Islet of Langerhans (tissue), 1 donor: ENCODE data around the gene COL5A1.
"Not testable (repeated sequence)": the region's sequence is repeated elsewhere in the genome, so short reads cannot be mapped to it uniquely, and the experiment has no call there.

Source experiments
- FAIRE-seq: peaks from one replicate; lab custom pipeline; 2011; peaks lifted over from hg19 to GRCh38; lab: Jason Lieb, UNC

COL5A1 gene

GRCh38 chr9:134658378-134658955 is 16.9 kb downstream of the COL5A1 start:
- FAIRE-seq, result no peak

DNA sequence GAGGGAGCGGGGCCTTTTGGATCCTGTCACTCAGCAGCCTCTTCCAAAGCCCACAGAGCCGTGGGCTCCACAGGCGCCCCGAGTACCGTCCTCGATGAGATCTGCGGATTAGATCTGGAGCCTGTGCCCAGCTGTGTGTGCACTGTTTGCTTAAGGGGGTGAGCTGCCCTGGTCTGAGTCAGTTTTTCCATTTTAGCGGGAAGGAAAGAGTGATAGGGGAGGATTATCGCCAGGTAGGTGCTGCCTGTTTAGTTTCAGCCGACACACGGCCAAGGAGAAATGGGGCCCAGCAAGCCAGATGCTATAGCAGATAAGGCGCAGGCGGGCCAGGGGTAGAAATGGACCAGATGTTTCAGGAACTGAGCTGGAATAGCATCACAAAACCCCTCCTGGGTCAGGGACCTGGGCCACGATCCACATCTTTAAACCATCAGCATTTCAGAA is 18.1 kb downstream of the COL5A1 start:
- no peak for FAIRE-seq

GRCh38 chr9:134660407-134660806 is 18.8 kb downstream of the COL5A1 start:
- FAIRE-seq, result no peak

DNA sequence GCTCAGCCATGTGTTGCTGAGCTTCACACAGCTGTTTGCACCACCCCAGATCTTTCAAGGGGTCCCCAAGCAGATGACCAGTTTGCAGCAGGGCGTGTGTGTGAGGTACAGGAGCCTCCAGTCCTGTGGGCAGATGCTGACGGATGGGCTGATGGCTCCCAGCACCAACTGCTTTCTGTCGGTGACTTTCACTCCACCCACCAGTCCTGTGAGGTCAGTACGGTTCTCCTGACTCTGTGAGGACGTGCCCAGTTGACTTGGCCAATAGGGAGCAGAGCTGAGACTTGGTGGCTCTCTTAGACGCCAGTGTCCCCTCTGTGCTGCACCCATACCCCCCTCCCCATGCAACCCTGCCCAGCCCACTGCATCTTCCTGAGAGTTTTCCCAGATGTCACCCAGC is 19.7 kb downstream of the COL5A1 start:
- FAIRE-seq, result no peak

GRCh38 chr9:134661791-134662142 is 20.2 kb downstream of the COL5A1 start:
- FAIRE-seq, result no peak

- FAIRE-seq, result no peak
These were observed 20.7 kb downstream of the COL5A1 start for GRCh38 chr9:134662143-134662876.

- FAIRE-seq, result no peak
These were observed 21.5 kb downstream of the COL5A1 start for GRCh38 chr9:134663084-134663483.

- no peak for FAIRE-seq
These were observed 22.3 kb downstream of the COL5A1 start for GRCh38 chr9:134663753-134664415.

DNA sequence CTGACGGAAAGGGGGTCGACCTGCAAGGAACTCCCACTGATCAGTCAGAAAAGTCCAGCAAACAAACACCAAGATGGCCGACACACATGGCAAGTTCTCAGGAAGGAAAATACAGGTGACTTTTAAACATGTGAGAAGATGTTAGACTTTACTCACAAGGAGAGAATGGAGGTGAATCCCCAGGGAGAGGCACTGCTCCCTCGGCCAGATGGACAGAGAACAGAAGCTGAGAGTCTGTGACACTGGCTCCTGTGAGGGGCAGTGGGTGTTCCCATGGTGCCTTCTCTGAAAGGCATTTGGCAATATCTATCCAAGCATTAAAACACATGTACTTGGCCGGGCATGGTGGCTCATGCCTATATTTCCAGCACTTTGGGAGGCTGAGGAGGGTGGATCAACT is 22.8 kb downstream of the COL5A1 start:
- no peak for FAIRE-seq

GRCh38 chr9:134666208-134666607 is 24.6 kb downstream of the COL5A1 start:
- no peak for FAIRE-seq

DNA sequence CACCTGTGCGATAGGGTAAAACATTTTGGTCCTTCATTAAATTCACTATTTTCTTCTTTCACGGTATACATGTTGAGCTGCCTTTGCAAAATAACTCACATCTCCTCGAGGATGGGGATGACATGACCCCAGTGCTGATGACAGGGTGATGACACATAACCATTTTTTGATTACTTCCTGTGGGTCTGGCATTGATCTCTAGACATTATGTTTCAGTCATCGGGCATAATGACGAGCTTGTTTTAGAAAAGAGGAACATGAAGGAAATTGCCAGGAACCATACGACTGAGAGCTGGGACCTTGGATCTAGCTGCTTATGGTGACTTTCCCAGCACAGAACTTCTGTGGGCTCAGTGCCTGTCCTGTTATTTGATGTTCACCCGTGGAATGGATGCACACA is 25.2 kb downstream of the COL5A1 start:
- no peak for FAIRE-seq

DNA sequence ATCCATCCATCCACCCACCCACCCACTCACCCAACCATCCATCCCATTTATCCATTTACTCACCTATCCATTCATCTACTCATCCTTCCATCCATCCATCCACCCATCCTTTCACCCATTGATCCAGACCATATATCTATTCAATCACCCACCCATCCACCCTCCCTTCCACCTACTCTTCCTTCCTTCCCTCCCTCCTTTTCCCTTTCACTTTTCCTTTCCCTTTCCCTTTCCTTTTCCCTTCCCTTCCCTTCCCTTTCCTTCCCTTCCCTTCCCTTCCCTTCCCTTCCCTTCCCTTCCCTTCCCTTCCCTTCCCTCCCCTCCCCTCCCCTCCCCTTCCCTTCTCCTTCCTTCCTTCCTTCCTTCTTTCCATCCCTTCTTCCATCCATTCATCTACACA is 27.4 kb downstream of the COL5A1 start:
- not testable (repeated sequence) for FAIRE-seq

- no peak for FAIRE-seq
These were observed 27.9 kb downstream of the COL5A1 start for GRCh38 chr9:134669399-134669955.

DNA sequence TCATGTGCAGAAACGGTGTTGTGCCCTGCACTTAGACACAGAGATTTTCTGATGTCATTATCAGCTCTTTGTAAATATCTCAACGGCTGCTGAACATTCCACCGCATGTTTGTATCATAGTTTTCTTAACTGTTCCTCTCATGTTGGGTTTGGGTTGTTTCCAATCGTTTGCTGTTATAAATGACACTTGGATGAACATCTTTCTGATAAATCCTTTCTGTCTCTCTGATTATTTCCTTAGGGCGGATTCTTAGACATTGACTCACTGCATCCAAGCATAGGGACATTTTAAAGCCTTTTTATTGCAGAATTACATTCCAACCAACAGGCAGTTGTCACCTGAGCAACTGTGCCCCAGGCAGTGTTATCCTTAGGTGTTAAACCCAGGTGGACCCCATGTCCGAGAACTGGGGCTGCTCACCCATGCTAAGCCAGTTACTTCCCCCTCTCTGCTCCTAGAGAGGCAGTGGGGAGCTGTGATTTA is 28.5 kb downstream of the COL5A1 start:
- FAIRE-seq, result no peak

GRCh38 chr9:134670851-134671281 is 29.3 kb downstream of the COL5A1 start:
- no peak for FAIRE-seq

GRCh38 chr9:134671341-134672113 is 29.9 kb downstream of the COL5A1 start:
- no peak for FAIRE-seq

DNA sequence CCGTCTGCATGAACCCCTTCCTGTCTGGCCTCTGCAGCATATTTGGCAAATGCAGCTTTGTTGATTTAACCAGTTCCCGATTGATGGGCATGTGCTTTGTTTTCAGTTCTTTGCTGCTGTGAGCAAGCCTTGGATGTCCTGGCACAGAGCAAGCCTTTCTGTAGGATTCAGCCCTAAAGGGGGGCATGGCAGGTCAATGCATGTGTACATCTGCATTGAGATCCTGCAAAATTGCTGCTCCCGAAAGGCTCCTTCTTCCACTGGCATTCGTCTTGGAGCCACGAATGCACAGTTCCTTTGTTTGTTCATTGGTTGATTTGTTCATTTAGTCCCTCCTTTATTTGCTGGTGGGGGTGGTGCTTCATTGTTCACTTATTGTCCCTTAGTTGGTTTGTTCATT is 34.8 kb downstream of the COL5A1 start:
- FAIRE-seq, result no peak

GRCh38 chr9:134676886-134677285 is 35.3 kb downstream of the COL5A1 start:
- no peak for FAIRE-seq

GRCh38 chr9:134677743-134678142 is 36.1 kb downstream of the COL5A1 start:
- no peak for FAIRE-seq

DNA sequence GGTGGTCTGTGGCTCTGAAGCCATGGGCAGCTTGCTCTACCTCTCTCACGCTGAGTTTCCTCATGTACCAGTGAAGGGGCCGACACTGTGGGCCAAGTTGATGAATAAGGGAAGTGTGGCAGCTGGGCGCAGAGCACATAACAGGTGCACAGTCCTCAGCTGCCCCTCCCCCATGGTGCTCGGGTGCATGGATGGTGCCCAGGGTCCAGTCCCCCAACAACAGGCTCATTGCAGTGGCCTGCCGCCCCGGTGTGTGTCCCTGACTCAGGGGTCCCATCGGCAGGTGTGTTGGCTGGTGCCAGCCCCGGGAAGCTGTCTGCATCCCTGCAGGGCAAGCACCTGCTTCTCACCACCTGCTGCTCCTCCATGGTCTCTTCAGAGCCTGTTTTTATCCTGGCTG is 36.6 kb downstream of the COL5A1 start:
- no peak for FAIRE-seq

DNA sequence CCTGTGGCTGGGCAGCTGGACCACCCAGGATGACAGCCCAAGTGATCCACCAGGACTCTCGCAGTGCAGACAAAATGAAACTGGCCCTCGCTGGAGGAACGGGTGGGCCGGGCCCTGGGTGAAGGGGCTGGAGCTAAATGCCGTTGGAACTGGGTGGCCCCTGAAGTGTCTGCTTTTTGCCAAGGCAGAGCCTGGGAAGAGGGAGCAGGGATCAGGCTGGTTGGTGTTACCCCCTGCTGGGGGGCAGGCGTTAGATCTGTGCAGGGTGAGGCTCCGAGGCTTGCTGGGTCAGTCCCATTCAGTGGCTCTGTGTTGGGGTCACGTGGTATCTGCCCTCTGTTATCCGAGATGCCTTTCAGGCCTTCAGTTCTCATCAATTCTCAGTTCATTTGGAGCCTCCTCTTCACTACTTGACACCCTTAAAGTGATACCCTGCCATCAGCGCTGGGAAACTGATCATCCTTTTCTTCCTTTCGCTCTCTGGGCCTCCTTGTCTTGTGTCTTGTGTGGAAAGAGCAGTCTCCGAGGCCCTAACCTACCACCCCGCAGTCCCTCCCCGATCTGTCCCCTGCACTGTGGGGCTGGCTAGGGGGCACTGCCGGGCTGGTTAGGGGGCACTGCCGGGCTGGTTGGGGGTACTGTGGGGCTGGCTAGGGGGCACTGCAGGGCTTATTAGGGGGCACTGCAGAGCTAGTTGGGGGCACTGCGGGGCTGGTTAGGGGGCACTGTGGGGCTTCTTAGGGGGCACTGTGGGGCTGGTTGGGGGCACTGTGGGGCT is 37.3 kb downstream of the COL5A1 start:
- no peak for FAIRE-seq
